OCI-LY7 (cell line): ENCODE data around the gene CCDC198.

Experiments used
- CTCF ChIP-seq: fragments of 200-600 bp; sonication (generic); conservative IDR thresholded peaks from 2 replicates; pipeline ENCODE4 v1.5.1; 2014; ENCODE audit warnings: mild to moderate bottlenecking, antibody characterized with exemption, low read length, moderate library complexity, mixed read lengths
- EZH2phosphoT487 ChIP-seq: fragments of 200-600 bp; sonication (generic); IDR thresholded peaks from 2 replicates; pipeline ENCODE4 v1.6.1; 2018; ENCODE audit warnings: low read depth, borderline replicate concordance, mild to moderate bottlenecking, mixed run types, antibody characterized with exemption, low read length, moderate library complexity, mixed read lengths

GRCh38 chr14:57478050-57478449 lies 15.6 kb downstream of the CCDC198 start:
- TF ChIP-seq CTCF (no peak), EZH2phosphoT487 (no peak)
